ENCODE data around the gene TPO.

Gene TPO

GRCh38 chr2:1553671-1554295, 140.5 kb downstream of the TPO start:
- H3K27me3 ChIP-seq = no peaks in the 10 kb centered on the region
- H3K4me1 ChIP-seq = peaks cover 0 to 7% (median 2%) of the 10 kb centered on the region in 4 donors
- H3K4me3 ChIP-seq = no peak overlapping the region
- TF ChIP-seq CTCF (IDR thresholded peaks at IDR 0.05) = no peak
- no peaks in the 10 kb centered on the region for H3K36me3 ChIP-seq
- H3K27ac ChIP-seq = peak overlapping the region in 1 of 2 donors; percentile 17
- no peaks in the 10 kb centered on the region for H3K9me3 ChIP-seq
- DNase-seq = no peak
- intact Hi-C loops (cut with DNase I; ENCODE audit: low total_unique reads) = no loop called here

- H3K4me3 ChIP-seq = no peak overlapping the region
- intact Hi-C loops (cut with DNase I; ENCODE audit: low total_unique reads) = no loop called here
- DNase-seq = no peak
- H3K27me3 ChIP-seq = no peaks in the 10 kb centered on the region
- H3K36me3 ChIP-seq = no peaks in the 10 kb centered on the region
- TF ChIP-seq CTCF (IDR thresholded peaks at IDR 0.05) = no peak
- H3K9me3 ChIP-seq = no peaks in the 10 kb centered on the region
- no peaks in the 10 kb centered on the region for H3K4me1 ChIP-seq
- H3K27ac ChIP-seq = no peak overlapping the region
Observed at GRCh38 chr2:1556286-1556685, 143.0 kb downstream of the TPO start.

- H3K27ac ChIP-seq = no peak overlapping the region
- H3K27me3 ChIP-seq = no peaks in the 10 kb centered on the region
- H3K36me3 ChIP-seq = no peaks in the 10 kb centered on the region
- no peak for DNase-seq
- H3K4me1 ChIP-seq = peaks cover 0 to 2% (median under 1%) of the 10 kb centered on the region in 4 donors
- H3K9me3 ChIP-seq = no peaks in the 10 kb centered on the region
- no peak for TF ChIP-seq CTCF (IDR thresholded peaks at IDR 0.05)
- H3K4me3 ChIP-seq = no peak overlapping the region
- intact Hi-C loops (cut with DNase I; ENCODE audit: low total_unique reads) = no loop called here
Observed at GRCh38 chr2:1556776-1557466, 143.7 kb downstream of the TPO start.

- no peaks in the 10 kb centered on the region for H3K27me3 ChIP-seq
- DNase-seq = no peak
- H3K36me3 ChIP-seq = no peaks in the 10 kb centered on the region
- intact Hi-C loops (cut with DNase I; ENCODE audit: low total_unique reads) = no loop called here
- H3K9me3 ChIP-seq = no peaks in the 10 kb centered on the region
- H3K4me3 ChIP-seq = no peak overlapping the region
- H3K4me1 ChIP-seq = peaks cover 0 to 7% (median 4%) of the 10 kb centered on the region in 4 donors
- no peak for TF ChIP-seq CTCF (IDR thresholded peaks at IDR 0.05)
- no peak overlapping the region for H3K27ac ChIP-seq
Observed at GRCh38 chr2:1557467-1557820, 144.2 kb downstream of the TPO start.

- TF ChIP-seq CTCF (IDR thresholded peaks at IDR 0.05) = no peak
- Histone ChIP-seq H3K36me3 (no peaks in the 10 kb centered on the region), H3K4me3 (no peak overlapping the region), H3K27me3 (no peaks in the 10 kb centered on the region), H3K4me1 (peaks cover 0 to 7% (median 5%) of the 10 kb centered on the region in 4 donors), H3K27ac (no peak overlapping the region), H3K9me3 (no peaks in the 10 kb centered on the region)
- DNase-seq = no peak
- intact Hi-C loops (cut with DNase I; ENCODE audit: low total_unique reads) = no loop called here
Observed at GRCh38 chr2:1559589-1560175, 146.4 kb downstream of the TPO start.
